UCSD-AML1 (cell line): ENCODE measurements around the gene MRGPRG.

ENCODE experiments used
- DNase-seq: peaks from one replicate; lab custom pipeline; 2025; ENCODE audit not compliant: unreplicated experiment; lab: John Stamatoyannopoulos, UW

MRGPRG gene

DNA sequence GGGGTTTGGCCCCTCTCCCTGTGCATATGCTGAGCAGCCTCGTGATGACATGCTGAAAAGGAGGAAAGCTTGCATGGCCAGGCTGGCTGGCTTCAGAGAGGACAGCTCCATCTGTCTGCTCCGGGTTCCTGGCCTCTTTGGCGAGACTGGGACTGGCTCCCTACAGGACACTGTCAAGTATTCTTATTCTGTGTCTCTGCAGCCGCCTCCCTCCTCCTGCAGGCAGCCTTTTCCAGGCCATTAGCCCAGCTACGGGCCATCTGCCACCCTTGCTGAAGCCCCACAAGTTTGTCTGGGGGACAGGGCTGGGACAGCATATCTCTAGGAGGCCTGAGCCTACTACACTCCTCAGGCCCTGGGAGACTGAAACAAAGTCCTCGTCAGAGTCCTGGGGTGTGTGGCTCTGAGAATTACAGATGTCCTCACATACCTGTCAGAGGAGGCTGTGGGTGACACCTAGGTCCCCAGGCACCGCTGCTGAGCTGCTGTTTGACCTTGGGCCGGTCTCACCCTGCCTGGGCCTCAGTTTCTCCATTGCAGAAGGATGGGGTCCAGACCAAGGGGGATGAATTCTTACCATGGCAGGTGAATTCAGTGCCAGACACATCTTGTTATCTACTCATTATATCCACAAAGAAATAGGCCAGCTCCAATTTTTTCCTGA, 11.0 kb downstream of the MRGPRG start:
- DNase-seq, result no peak

- no peak for DNase-seq
Observed at GRCh38 chr11:3206922-3207204, 11.8 kb downstream of the MRGPRG start.

GRCh38 chr11:3206156-3206921, 12.3 kb downstream of the MRGPRG start:
- no peak for DNase-seq

GRCh38 chr11:3205261-3206155, 13.1 kb downstream of the MRGPRG start:
- no peak for DNase-seq

DNA sequence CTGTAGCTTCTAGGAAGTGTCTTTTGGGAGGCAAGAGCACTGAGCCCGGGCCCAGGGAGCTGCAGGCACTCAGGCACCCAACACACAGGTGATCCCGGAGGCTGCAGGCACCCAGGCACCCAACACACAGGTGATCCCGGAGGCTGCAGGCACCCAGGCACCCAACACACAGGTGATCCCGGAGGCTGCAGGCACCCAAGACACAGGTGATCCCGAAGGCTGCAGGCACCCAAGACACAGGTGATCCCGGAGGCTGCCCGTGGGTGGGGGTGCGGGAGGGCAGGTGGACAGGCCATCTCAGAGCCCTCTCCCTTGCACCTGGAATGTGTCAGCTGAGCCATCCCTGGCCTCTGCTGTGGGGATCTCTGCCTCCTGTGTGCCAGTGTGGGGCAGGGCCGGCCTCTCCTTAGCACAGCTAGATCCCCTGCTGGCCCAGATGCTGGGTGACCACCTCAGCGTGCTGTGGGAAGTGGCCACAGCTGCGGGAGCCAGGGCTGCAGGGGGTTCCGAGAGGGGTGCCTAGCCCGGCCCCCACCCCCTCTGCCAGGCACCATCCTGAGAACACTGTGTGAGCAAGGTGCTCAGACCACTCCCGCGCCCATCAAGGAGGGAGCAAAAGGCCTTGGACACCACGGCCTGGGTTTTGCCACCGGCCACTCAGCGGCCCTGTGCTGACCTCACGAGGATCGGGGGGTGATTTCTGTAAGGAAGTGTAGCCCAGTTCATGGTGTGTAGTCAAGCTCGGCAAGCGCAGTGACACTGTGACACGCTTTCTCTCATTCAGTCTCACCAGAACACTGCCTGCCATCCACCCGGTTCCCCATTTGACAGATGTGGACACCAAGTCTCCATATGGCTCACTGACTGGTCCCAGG, 14.2 kb downstream of the MRGPRG start:
- no peak for DNase-seq

- DNase-seq, result no peak
Observed at GRCh38 chr11:3203221-3204043, 15.2 kb downstream of the MRGPRG start.

DNA sequence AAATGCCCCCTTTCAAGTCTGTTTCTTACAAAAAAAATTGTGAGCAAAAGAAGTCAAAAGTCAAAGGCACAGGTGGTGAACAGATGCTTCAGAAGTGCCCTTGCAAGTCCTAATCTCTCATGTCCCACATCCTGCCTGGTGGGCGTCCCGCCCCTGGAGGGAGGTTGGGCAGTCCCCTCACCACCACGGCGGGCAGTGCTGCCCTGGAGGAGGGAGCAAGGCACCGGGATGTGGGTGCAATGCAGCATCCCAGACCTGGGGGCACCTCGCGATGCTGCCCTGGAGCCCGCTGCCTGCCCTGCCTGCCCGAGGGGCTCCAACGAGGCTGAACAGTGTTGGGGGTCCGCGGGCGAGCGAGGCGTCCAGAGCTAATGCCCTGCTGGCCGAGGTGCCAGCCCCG, 15.9 kb downstream of the MRGPRG start:
- DNase-seq, result no peak

GRCh38 chr11:3202305-3202704, 16.3 kb downstream of the MRGPRG start:
- DNase-seq, result no peak

DNA sequence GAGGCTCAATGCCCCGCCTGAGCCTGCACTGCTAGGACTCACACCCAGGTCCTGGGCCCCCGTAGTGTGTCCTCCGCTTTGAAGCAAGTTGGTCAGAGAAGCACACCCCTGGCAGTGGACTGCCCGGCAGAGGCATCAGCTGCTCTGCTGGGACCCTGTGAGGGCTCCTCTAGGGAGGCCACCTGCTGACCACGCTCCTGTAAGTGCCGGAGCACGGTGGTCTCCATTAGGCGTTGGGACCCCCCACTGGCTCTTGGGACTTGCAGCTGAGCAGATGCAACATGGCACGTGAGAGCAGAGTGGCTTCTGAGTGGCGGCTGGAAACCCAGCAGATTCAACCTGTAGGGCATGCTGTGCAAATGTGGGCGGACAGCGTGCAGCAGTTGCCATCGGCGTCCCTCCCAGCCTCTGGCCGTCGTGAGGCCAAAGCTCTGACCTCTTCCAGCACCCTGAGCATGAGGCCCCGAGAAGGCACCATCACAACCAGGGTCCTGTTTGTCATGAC, 16.9 kb downstream of the MRGPRG start:
- no peak for DNase-seq

DNA sequence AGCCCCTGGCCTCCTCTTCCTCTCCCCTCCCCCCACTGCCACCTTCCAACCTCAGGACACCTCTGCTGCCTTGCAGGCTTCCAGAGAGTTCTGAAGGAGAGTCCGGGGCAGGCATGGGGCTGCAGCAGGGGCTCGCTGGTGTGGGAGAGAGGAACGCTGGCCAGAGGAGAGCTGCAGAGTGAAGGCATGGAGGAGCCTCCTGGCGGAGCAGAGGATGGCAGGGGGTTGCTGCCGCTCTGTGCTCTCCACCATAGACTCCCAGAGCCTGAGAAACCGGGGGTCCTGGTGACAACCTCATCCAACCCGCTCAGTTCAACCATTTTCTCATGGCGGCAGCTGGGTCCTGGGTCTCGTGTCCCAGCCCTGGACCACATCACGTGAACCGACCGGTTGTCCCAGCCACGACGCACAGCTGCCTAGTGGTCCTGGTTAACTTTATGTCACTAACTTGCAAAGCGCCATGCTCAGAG, 17.5 kb downstream of the MRGPRG start:
- no peak for DNase-seq

DNA sequence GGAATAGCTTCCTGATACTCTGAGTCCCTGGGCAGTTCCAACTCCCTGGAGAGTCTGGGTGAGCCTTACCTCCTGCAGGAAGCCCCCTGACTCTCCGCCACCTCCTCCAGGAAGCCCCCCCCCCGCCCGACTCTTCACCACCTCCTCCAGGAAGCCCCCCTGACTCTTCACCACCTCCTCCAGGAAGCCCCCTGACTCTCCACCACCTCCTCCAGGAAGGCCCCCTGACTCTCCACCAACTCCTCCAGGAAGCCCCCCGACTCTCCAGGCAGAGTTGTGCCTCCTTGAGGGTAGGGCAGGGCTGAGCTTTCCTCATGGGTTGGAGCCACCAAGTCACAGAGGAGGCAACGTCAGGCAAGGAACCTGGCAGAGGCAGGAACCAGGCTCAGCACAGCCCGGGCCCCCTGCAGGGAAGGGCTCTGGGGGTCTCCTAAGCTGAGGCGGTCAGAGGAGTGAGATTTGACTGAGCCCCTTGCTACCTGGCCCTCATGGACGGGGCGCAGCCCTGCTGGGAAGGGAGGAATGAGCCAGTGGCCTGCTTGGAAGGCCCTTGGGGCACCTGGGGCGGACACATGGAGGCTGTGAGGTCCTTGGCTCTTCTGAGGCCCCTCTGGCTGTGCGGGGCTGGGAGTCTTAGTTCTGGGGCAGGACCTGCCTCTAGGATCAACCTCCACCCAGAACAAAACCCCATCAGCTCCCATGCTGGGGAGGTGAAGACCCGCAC, 18.1 kb downstream of the MRGPRG start:
- DNase-seq, result no peak

DNA sequence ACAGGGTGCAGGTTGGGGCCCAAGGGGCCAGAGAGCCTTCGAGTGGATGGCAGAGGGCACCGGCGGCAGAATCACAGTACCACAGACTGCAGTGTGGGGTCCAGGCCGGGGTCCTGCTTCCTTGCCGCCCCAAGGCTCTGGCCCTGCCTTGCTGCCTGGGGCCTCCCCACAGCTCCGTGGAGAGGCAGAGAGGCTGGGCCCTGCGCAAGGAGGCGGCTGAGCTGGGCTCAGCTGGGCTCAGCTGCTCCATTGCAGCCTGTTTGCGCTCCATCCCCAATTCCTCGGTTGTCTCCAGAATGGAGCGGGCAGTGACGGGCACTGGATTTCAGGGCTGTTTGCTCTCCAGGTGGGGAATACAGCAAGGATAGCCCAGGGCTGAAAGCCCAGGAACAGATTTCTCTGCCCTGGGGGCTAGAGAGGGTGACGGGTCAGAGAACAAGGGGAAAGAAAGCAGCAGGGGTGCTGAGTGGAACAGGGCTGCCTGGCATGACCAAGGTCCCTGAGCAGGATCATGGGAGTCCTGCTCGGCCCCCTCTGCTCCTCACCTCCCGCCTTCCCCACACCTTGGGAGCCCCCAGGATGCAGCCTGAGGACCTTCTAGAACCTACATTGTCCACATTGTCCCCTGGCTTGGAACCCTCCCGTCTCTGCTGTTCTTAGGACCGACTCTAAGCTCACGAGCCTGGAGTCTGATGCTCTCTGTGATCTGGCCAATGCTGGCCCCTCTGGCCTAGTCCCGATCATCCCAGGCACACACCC, 18.9 kb downstream of the MRGPRG start:
- DNase-seq, result no peak

DNA sequence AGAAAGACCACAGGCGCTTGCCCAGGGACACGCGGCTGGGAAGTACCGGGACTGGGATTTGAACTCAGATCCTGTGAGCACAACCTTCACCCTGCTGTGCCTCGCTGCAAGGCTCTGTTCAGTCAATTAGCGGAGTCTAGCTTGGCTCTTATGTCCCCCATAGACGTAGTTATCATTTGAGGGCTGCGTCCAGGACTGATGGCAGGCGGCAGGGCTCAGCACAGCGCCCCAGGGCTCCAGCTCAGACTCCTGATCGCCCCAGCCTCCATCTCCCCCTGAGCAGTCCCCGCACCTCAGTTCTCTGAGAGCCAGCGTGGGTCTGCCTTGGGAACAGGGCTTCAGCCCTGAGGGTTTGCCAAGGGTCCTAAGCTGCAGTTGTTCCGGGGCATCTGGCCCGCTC, 19.8 kb downstream of the MRGPRG start:
- DNase-seq, result no peak

DNA sequence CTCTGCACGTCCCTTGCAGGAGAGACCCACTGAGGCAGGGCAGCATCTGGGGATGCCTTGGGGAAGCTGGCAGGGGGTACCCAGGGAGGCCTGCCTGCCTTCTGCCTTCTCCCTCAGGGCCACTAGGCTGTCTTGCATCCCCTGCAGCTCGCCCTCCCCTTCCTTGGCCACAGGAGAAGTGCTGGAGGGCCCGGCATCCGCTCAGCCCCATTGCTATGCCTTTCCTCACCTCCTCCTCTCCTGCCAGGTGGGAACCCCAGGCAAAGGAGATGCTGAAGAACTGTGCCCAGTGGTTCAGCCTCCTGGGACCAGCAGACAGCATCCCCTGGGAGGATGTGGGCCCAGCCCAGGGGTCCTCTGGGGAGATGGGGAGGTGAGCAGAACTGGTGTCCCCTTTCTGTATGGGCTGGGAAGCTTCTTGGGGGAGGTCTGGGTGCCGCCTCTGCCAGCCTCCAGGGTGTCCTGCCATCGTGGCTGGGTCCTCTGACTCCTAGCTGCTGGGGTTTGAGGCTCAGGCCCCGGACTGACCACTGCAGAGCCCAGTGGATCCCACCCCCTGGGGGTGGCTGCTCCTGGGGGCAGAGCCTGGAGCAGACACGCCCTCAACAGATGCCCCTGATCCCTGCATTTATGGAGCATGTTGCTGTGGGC, 20.6 kb downstream of the MRGPRG start:
- no peak for DNase-seq

GRCh38 chr11:3197044-3197695, 21.4 kb downstream of the MRGPRG start:
- no peak for DNase-seq

DNA sequence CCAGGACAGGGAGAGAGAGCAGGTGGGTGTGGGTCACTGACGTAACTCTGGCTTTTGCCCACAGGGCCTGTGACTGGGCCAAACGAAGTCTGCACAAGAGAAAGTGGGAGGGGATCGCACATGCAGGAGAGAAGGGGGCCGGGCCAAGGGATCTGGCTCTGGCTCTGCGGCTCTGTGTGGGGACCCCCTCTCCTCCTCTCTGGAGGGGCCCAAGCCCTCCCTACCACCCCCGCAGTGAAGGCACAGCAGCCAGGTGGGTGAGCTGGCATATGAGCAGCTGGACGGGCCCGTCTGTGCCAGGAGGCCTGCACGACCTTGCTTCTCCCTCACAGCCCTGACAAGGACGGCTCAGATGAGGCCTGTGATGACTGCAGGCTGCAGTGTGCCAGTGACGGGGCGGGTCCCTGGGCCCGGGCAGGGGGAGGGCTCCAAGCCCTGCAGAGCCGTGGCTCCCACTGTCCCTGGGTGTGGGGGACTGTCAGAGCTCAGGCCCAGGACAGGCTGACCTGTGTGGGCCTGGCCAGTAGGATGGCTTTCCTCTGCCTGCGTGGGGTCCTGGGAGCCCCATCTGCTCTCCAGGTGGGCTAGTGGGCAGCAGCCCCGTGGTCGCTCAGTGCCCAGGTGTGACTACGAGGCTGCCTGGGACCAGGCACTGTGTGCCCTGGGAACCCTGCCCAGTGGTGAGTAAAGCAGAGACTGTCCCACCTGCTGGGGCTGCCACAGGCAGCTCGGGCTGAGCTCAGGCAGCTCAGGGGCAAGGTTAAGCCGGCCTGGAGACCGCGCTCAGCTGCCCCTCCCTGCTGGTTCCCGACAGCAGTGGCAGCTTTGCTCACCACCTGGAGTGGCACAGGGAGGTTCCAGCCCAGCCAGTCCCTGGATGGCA, 22.2 kb downstream of the MRGPRG start:
- DNase-seq, result no peak
